ENCODE results near the gene SEPTIN3. TPM values are rescaled to one million over a fixed set of nuclear protein-coding genes. Genes with fewer than 3 reads are reported as not detected.

SEPTIN3 gene
- total and polyA plus RNA-seq, 10 of the 15 experiments (the other 5 are each of a cell fraction or from before 2014, with no cell fraction given) = 0.05 to 3.1 (median 0.87) TPM

GRCh38 chr22:41982865-41983264, 13.6 kb downstream of the SEPTIN3 start:
- POLR2A ChIA-PET = interaction anchor here (0.6 to 0.9 kb wide), 2 partner anchors 284 to 1333 kb away, joined by 3 to 5 read pairs; no protein-coding TSS in a partner anchor
- ATAC-seq = no peak
- Histone ChIP-seq H3K4me2 (ENCODE audit: control insufficient read depth, insufficient read depth) (no peak overlapping the region), H3K27me3 (replicated peaks in 1 of 2; ENCODE audit: control insufficient read depth in 2 of 2, insufficient read depth in 2 of 2, low read length in 1 of 2) (no peaks in the 10 kb centered on the region; a peak in 2 of 4 replicates), H2AFZ (ENCODE audit: control insufficient read depth, low read depth, low read length) (no peak overlapping the region), H3K4me3 (no peak overlapping the region), H3K9ac (ENCODE audit: control insufficient read depth, insufficient read depth, low read length) (no peak overlapping the region), H3K9me3 (replicated peaks; ENCODE audit: control insufficient read depth, insufficient read depth, low read length) (no peaks in the 10 kb centered on the region), H3K36me3 (ENCODE audit: control insufficient read depth in 2 of 2, insufficient read depth in 2 of 2, low read length in 1 of 2) (no peaks in the 10 kb centered on the region), H3K79me2 (ENCODE audit: control insufficient read depth, insufficient read depth, low read length) (no peaks in the 10 kb centered on the region), H3K4me1 (ENCODE audit: control insufficient read depth, insufficient read depth, low read length) (peaks cover 3% of the 10 kb centered on the region; the same call in 1 of the 2 replicates), H4K20me1 (ENCODE audit: control insufficient read depth, insufficient read depth) (no peaks in the 10 kb centered on the region), H3K27ac (ENCODE audit: control insufficient read depth, insufficient read depth) (no peak overlapping the region)
- no peak for FAIRE-seq
- WGBS (ENCODE audit: insufficient coverage, insufficient replicate concordance, low lambda C conversion rate, missing lambda C conversion rate) = 88% methylated on average over 4 of the region's 5 CpGs
- no TSS peak for BruUV-seq (replicated peaks)
- TF ChIP-seq MEF2A (IDR thresholded peaks at IDR 0.05; ENCODE audit: insufficient read depth, low read depth, low read length) (no peak), IRF3 (IDR thresholded peaks at IDR 0.05) (no peak), NKRF (conservative IDR thresholded peaks at IDR 0.05) (no peak)
- in situ Hi-C loops (cut with MboI) = no loop called here
- RAD21 ChIA-PET (ENCODE audit: unreplicated experiment) = no interaction called here
- CTCF ChIA-PET = interaction anchor here (0.7 to 1.3 kb wide), 2 partner anchors 29 to 330 kb away, joined by 3 read pairs; no protein-coding TSS in a partner anchor
- intact Hi-C loops (cut with micrococcal nuclease; ENCODE audit: unreplicated experiment) = no loop called here
- DNase-seq (ENCODE audit: low read depth, low spot score) = no peak
- SMC1A ChIA-PET (ENCODE audit: uncharacterized antibody, unreplicated experiment) = interaction anchor here (0.7 to 1.2 kb wide), 5 partner anchors 11 to 130 kb away, joined by 3 to 5 read pairs (median 4); no protein-coding TSS in a partner anchor

All from GM12878 (cell line).